WTC11 (cell line): ENCODE measurements around the gene CALML3.

Experiments
- NR2C2 ChIP-seq: sonication (generic); formaldehyde crosslinking; IDR thresholded peaks from 2 replicates; pipeline ENCODE4 v1.8.0; 2022; ENCODE audit warnings: mild to moderate bottlenecking, missing genetic modification reagents
- NR3C1 ChIP-seq: sonication (generic); formaldehyde crosslinking; conservative IDR thresholded peaks from 2 replicates; pipeline ENCODE4 v1.8.1; 2023; ENCODE audit warnings: low read depth, mild to moderate bottlenecking, missing genetic modification reagents
- PRRX2 ChIP-seq: fragments of 250-450 bp; sonication (Bioruptor Pico); IDR thresholded peaks from 2 replicates; pipeline ENCODE4 v1.8.0; 2021; ENCODE audit warnings: mild to moderate bottlenecking
- SMAD4 ChIP-seq: sonication (generic); formaldehyde crosslinking; IDR thresholded peaks from 2 replicates; pipeline ENCODE4 v1.8.0; 2022; ENCODE audit warnings: mild to moderate bottlenecking, missing genetic modification reagents
- SP1 ChIP-seq: sonication (generic); formaldehyde crosslinking; conservative IDR thresholded peaks from 2 replicates; pipeline ENCODE4 v1.8.1; 2022; ENCODE audit warnings: missing genetic modification reagents
- TCF7 ChIP-seq: sonication (generic); formaldehyde crosslinking; IDR thresholded peaks from 2 replicates; pipeline ENCODE4 v1.8.0; 2022; ENCODE audit warnings: mild to moderate bottlenecking, low read depth, missing genetic modification reagents, moderate library complexity
- TEAD1 ChIP-seq: sonication (generic); formaldehyde crosslinking; IDR thresholded peaks from 2 replicates; pipeline ENCODE4 v1.8.0; 2022; ENCODE audit warnings: mild to moderate bottlenecking, missing genetic modification reagents
- TEAD4 ChIP-seq: sonication (generic); formaldehyde crosslinking; IDR thresholded peaks from 2 replicates; pipeline ENCODE4 v1.8.0; 2022; ENCODE audit warnings: mild to moderate bottlenecking, missing genetic modification reagents
- TF ChIP-seq, protein P1 (sequence below): sonication (generic); formaldehyde crosslinking; IDR thresholded peaks from 2 replicates; pipeline ENCODE4 v1.8.0; 2022; ENCODE audit warnings: mild to moderate bottlenecking, missing genetic modification reagents
- TF ChIP-seq, protein P2 (sequence below): fragments of 200-600 bp; IDR thresholded peaks from 2 replicates; pipeline ENCODE4 v1.8.0; 2022; ENCODE audit warnings: antibody characterized with exemption
- TF ChIP-seq, protein P3 (sequence below): sonication (generic); formaldehyde crosslinking; IDR thresholded peaks from 2 replicates; pipeline ENCODE4 v1.8.0; 2022; ENCODE audit warnings: mild to moderate bottlenecking, missing genetic modification reagents

DNA sequence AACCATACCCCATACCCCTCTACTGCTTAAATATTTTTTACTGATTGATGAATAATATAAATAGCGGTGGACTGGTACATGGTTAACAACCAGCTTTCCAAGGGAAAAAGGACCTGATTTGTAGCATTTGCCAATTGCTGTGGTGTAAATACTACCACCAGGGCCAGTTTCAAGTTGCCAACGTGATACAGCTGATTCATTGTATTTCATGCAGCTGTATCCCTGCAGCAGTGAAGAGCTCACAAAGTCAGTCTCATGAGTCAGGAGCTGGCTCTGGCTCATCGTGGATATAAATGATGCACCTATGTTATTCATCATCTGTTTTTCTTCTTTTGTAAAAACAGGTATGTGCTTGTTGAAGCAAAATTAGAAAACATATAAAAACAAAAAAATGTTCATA lies 40.6 kb upstream of the CALML3 start:
- TF ChIP-seq, protein P1, sequence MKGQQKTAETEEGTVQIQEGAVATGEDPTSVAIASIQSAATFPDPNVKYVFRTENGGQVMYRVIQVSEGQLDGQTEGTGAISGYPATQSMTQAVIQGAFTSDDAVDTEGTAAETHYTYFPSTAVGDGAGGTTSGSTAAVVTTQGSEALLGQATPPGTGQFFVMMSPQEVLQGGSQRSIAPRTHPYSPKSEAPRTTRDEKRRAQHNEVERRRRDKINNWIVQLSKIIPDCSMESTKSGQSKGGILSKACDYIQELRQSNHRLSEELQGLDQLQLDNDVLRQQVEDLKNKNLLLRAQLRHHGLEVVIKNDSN (CRISPR knock-in tag), result no peak
- TF ChIP-seq PRRX2 (no peak), TCF7 (no peak), TEAD4 (CRISPR knock-in tag) (no peak), SP1 (no peak), NR3C1 (no peak), TEAD1 (no peak), SMAD4 (CRISPR knock-in tag) (no peak), NR2C2 (CRISPR knock-in tag) (no peak)
- TF ChIP-seq, protein P2, sequence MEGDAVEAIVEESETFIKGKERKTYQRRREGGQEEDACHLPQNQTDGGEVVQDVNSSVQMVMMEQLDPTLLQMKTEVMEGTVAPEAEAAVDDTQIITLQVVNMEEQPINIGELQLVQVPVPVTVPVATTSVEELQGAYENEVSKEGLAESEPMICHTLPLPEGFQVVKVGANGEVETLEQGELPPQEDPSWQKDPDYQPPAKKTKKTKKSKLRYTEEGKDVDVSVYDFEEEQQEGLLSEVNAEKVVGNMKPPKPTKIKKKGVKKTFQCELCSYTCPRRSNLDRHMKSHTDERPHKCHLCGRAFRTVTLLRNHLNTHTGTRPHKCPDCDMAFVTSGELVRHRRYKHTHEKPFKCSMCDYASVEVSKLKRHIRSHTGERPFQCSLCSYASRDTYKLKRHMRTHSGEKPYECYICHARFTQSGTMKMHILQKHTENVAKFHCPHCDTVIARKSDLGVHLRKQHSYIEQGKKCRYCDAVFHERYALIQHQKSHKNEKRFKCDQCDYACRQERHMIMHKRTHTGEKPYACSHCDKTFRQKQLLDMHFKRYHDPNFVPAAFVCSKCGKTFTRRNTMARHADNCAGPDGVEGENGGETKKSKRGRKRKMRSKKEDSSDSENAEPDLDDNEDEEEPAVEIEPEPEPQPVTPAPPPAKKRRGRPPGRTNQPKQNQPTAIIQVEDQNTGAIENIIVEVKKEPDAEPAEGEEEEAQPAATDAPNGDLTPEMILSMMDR, result no peak
- TF ChIP-seq, protein P3, sequence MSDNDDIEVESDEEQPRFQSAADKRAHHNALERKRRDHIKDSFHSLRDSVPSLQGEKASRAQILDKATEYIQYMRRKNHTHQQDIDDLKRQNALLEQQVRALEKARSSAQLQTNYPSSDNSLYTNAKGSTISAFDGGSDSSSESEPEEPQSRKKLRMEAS (CRISPR knock-in tag), result no peak
